HUES6 (cell line): Measurements from ENCODE around the gene ROR1.

Experiments used
- H3K27ac ChIP-seq: 2 replicates; pipeline ENCODE4 v1.7.0; 2013; ENCODE audit warnings: low read depth, mild to moderate bottlenecking, low read length, inconsistent platforms
- H3K27me3 ChIP-seq: 2 replicates; pipeline ENCODE4 v1.6.1; 2013; ENCODE audit warnings: low read length; ENCODE audit not compliant: control insufficient read depth, insufficient read depth
- H3K36me3 ChIP-seq: 2 replicates; pipeline ENCODE4 v1.6.1; 2013; ENCODE audit warnings: low read length; ENCODE audit not compliant: control insufficient read depth, insufficient read depth
- H3K4me1 ChIP-seq: 2 replicates; pipeline ENCODE4 v1.6.1; 2013; ENCODE audit warnings: low read length; ENCODE audit not compliant: control insufficient read depth, insufficient read depth
- H3K4me3 ChIP-seq: 2 replicates; pipeline ENCODE4 v1.5.1; 2013; ENCODE audit warnings: low read depth, low read length
- H3K9ac ChIP-seq: one replicate; pipeline ENCODE4 v1.6.1; 2013; ENCODE audit warnings: mild to moderate bottlenecking, low read length
- H3K9me3 ChIP-seq: 2 replicates; pipeline ENCODE4 v1.6.1; 2013; ENCODE audit warnings: low read depth, low read length; ENCODE audit not compliant: control insufficient read depth, insufficient read depth

Gene ROR1

DNA sequence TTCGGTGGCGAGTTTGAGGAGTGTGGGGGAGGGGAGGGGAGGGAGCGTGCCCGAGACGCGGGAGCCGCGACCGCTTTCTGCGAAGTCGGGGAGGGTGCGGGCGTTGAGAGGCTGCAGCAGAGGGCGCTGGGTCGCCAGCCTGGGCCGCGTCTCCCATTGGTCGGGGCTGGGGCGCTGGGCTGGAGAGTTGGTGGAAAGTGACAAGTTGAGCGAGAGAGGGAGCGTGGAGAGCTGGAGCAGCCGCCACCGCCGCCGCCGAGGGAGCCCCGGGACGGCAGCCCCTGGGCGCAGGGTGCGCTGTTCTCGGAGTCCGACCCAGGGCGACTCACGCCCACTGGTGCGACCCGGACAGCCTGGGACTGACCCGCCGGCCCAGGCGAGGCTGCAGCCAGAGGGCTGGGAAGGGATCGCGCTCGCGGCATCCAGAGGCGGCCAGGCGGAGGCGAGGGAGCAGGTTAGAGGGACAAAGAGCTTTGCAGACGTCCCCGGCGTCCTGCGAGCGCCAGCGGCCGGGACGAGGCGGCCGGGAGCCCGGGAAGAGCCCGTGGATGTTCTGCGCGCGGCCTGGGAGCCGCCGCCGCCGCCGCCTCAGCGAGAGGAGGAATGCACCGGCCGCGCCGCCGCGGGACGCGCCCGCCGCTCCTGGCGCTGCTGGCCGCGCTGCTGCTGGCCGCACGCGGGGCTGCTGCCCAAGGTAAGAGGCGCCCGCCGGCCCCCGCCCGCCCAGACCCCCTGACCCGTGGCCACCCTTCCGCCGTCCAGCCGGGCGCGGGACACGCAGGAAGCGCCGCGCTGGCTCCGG lies at the start of gene ROR1:
ROR1 (plus strand) TSS at position 203 of the 802 bp plus-strand sequence.
- no peaks in the 10 kb centered on the region for H3K27me3 ChIP-seq
- H3K4me3 ChIP-seq, result peak within 1 kb of the TSS; percentile 81
- peak within 1 kb of the TSS; percentile 90 for H3K9ac ChIP-seq
- no peaks in the 10 kb centered on the region for H3K9me3 ChIP-seq
- H3K4me1 ChIP-seq, result peaks cover 47% of the 10 kb centered on the region
- H3K27ac ChIP-seq, result peak within 1 kb of the TSS; percentile 93
- H3K36me3 ChIP-seq, result no peaks in the 10 kb centered on the region

- Histone ChIP-seq H3K36me3 (no peaks in the 10 kb centered on the region), H3K27ac (no peak overlapping the region), H3K4me3 (no peak overlapping the region), H3K4me1 (peaks cover 30% of the 10 kb centered on the region), H3K9ac (no peak overlapping the region), H3K27me3 (no peaks in the 10 kb centered on the region), H3K9me3 (peaks cover 6% of the 10 kb centered on the region)
Observed at GRCh38 chr1:63724375-63724899, 49.4 kb upstream of the ROR1 start.

DNA sequence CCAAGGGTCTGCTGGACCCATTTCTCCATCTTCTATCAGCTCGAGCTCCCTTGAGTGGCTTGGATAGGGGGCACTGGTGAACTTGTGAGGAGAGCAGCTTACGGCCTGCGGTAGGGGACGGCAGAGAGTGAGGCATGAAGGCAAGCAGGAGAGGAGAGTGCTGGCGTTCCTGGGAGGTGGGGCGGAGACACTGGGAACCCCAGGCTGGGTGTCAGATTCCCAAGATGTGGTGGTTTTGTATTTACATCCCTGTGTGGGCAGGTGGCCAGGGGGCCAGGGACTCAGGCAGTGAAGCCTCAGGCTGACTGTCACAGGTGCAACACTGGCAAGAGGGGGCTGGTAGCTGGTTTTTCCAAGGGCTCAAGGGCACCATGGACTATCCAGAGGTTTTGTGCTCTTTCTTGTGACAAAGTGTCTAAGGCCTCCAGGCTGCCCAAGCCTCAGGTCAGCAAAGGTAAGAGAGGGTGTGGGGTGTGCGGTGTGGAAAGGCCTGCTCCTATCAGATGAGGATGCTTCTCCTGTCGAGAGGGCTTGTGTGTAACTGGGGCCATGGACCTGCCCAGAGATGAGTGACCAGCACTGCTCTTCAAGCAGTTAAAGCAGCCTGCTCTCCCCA lies 45.1 kb upstream of the ROR1 start:
- H3K4me1 ChIP-seq, result peaks cover 44% of the 10 kb centered on the region
- H3K27me3 ChIP-seq, result no peaks in the 10 kb centered on the region
- H3K27ac ChIP-seq, result no peak overlapping the region

GRCh38 chr1:63729227-63729620 lies 44.6 kb upstream of the ROR1 start:
- H3K9ac ChIP-seq, result no peak overlapping the region
- H3K4me1 ChIP-seq, result peaks cover 40% of the 10 kb centered on the region

More for the DNA sequence above, 45.1 kb upstream of the ROR1 start:
- no peak overlapping the region for H3K9ac ChIP-seq
- no peak overlapping the region for H3K4me3 ChIP-seq
- no peaks in the 10 kb centered on the region for H3K36me3 ChIP-seq
- peaks cover 9% of the 10 kb centered on the region for H3K9me3 ChIP-seq

GRCh38 chr1:63730211-63730610 lies 43.6 kb upstream of the ROR1 start:
- H3K27me3 ChIP-seq, result no peaks in the 10 kb centered on the region
- no peaks in the 10 kb centered on the region for H3K36me3 ChIP-seq
- peak overlapping the region; percentile 38 for H3K9ac ChIP-seq
- no peak overlapping the region for H3K4me3 ChIP-seq
- H3K27ac ChIP-seq, result peak overlapping the region; percentile 73; the same call in 1 of the 2 replicates
- peaks cover 15% of the 10 kb centered on the region for H3K9me3 ChIP-seq
- H3K4me1 ChIP-seq, result peaks cover 40% of the 10 kb centered on the region

More at GRCh38 chr1:63729227-63729620, 44.6 kb upstream of the ROR1 start:
- H3K9me3 ChIP-seq, result peaks cover 10% of the 10 kb centered on the region
- no peaks in the 10 kb centered on the region for H3K27me3 ChIP-seq
- H3K27ac ChIP-seq, result peak overlapping the region; percentile 30; the same call in 1 of the 2 replicates
- no peak overlapping the region for H3K4me3 ChIP-seq
- no peaks in the 10 kb centered on the region for H3K36me3 ChIP-seq

- Histone ChIP-seq H3K9me3 (peaks cover 17% of the 10 kb centered on the region), H3K27me3 (no peaks in the 10 kb centered on the region), H3K4me3 (no peak overlapping the region), H3K36me3 (no peaks in the 10 kb centered on the region), H3K9ac (peak overlapping the region; percentile 52), H3K4me1 (peaks cover 40% of the 10 kb centered on the region), H3K27ac (peak overlapping the region; percentile 87)
Observed at GRCh38 chr1:63731117-63732043, 42.4 kb upstream of the ROR1 start.

DNA sequence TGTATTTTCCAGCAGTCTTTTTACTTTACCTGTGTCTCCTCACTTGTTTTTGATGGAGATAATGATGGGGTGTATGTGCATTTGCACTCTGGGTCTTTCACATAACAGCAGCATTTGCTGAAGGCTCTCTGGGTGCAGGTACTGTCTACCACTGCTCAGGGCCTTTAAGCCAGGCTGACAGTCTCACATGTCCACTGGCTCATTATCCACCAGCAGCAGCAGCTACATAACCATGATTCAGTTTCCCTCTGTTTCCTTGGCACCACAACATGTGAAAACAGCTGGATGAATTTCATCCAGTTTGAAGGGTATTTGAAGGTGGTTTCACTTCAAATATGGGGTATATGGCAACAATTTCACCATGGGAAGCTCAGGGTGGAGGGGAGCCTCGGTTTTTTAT lies 41.2 kb upstream of the ROR1 start:
- no peak overlapping the region for H3K4me3 ChIP-seq
- H3K27me3 ChIP-seq, result no peaks in the 10 kb centered on the region
- no peaks in the 10 kb centered on the region for H3K36me3 ChIP-seq
- H3K9me3 ChIP-seq, result peaks cover 14% of the 10 kb centered on the region
- peaks cover 40% of the 10 kb centered on the region for H3K4me1 ChIP-seq
- peak overlapping the region; percentile 4 for H3K9ac ChIP-seq
- H3K27ac ChIP-seq, result peak overlapping the region; percentile 87; the same call in 1 of the 2 replicates

- Histone ChIP-seq H3K4me3 (no peak overlapping the region), H3K9me3 (peaks cover 8% of the 10 kb centered on the region; the same call in 1 of the 2 replicates), H3K36me3 (no peaks in the 10 kb centered on the region), H3K9ac (no peak overlapping the region), H3K4me1 (no peaks in the 10 kb centered on the region), H3K27ac (no peak overlapping the region), H3K27me3 (no peaks in the 10 kb centered on the region)
Observed at GRCh38 chr1:63738772-63739171, 35.0 kb upstream of the ROR1 start.

GRCh38 chr1:63739452-63739851 lies 34.4 kb upstream of the ROR1 start:
- Histone ChIP-seq H3K4me1 (no peaks in the 10 kb centered on the region), H3K9ac (no peak overlapping the region), H3K27me3 (no peaks in the 10 kb centered on the region), H3K4me3 (no peak overlapping the region), H3K27ac (no peak overlapping the region), H3K36me3 (no peaks in the 10 kb centered on the region), H3K9me3 (peaks cover 5% of the 10 kb centered on the region; the same call in 1 of the 2 replicates)

- Histone ChIP-seq H3K27ac (no peak overlapping the region), H3K9me3 (peaks cover 5% of the 10 kb centered on the region; the same call in 1 of the 2 replicates), H3K4me3 (no peak overlapping the region), H3K36me3 (no peaks in the 10 kb centered on the region), H3K4me1 (0 out of 2 replicates have a peak, but pooled peaks cover under 1% of the 10 kb centered on the region), H3K27me3 (no peaks in the 10 kb centered on the region), H3K9ac (no peak overlapping the region)
Observed at GRCh38 chr1:63740432-63740831, 33.4 kb upstream of the ROR1 start.
